GM21717 (cell line): ENCODE data around the gene PHGDH.
"Not testable (repeated sequence)": the region's sequence is repeated elsewhere in the genome, so short reads cannot be mapped to it uniquely, and the experiment has no call there.

Experiments
- ATAC-seq: cut with Tn5 transposase; IDR thresholded peaks from one replicate; pipeline ENCODE4 v1.9.1; 2021; ENCODE audit warnings: mild to moderate bottlenecking, moderate library complexity; ENCODE audit not compliant: unreplicated experiment

Gene PHGDH

DNA sequence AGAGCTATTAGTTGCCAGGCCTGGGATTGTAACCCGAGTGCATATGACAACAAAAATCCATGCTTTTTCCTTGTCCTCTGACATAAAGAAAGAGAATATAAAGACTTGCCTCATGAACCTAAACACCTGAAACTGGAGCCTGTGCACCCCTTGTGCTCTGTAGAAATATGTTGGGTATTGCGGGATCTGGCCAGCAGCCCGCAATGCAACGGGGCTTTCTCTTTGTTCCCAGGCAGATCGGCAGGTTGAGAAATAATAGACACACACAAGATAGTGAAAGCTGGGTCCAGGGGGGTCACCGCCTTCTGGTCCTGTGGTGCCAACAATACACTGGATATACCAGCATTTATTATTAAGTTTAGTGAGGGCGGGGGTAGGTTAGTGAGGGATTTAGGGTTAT lies 74.3 kb downstream of the PHGDH start:
- ATAC-seq: not testable (repeated sequence)

DNA sequence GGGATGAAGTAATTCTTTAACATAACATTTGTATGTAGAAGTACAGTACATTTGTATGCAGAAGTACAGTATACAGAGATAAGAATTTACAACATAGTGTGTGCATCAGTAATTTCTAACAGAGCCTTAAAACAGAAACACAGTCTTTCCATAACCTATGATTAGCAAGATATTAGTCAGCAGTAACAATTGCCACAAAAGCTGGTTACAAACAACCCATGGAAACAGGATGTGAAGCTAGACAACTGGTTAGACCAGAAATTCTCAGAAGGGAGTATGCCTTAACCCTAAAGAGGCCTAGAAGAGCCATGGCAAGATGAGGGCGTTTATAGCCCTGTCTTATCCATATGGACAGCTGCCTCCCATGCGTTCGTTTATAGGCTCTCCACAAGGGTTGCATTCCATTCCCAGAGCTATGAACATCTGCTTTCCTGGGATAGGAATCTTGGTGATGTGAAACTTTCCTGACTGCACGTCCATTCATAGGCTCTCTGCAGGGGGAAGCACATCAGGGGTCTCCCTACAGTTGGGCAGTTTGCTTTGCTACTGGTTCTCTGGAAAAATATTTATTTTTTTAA lies 74.8 kb downstream of the PHGDH start:
- ATAC-seq: not testable (repeated sequence)

DNA sequence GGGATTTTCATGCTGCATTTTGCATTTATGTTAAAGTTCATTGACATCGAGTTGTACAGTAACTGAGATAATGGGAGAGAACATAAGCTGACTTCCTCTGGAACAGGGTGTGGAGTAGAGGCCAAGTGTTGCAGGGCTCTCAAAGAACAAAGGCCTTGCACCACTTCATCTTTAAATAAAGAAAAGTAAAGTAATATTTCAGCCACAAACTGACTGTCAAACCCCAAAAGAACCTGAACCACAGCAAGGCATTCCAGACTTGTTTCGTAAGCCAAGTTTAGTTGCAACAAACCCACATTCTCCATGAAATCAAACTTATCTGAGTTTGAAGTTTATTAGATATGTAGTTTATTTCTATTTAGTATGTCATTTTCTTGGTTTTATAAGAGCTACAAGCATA lies 76.0 kb downstream of the PHGDH start:
- no peak for ATAC-seq

DNA sequence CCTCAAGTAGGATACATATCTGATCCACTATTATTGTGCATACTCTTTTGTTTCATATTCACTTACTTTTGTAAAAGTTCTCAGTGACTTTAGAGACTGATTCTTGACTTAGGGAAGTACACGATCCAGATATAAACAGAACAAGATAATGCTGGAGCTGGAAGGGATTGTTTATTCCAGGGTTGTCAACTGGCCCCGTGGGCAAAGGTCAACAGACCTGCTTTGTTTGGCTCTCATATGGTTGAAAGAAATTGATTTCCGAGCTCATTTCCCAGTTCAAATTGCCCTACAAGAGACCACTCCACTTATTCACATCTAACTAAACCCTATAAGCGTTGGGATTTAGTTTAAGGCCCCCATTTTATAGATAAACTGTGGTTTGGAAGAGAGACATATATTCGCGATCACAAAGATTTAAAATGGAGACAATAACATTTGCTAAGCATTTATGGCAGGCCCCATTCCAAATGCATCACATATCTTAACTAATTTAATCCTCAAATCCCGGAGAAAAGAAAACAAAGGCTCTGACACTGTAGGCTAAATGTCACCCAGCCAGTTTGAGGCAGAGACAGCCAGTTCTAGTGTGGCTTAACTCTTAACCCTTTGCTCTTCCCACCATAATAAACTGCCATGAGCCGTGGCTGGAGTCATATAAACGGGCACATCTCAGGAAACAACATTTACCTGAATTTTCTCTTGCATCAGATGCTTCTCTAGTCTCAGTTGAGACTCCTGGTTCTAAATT lies 78.9 kb downstream of the PHGDH start:
- ATAC-seq: no peak

DNA sequence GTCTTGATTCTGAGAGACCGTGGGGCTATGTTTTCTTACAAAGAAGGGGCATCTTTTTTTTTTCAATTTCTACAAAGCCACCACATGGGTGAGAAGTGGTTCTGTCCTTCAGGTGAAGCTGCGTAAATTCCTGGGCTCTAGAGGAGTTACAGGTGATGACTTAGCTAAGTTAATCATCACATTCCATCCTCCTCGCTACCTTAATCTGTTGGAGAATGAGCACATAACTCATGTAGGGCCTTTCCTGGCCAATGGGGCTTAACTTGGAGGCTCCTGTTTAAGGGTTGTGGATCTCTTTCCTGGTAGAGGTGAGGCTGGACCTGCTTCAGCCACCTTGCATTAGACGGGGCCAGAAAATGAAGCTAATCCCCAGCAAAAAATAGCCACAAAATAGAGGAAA lies 79.6 kb downstream of the PHGDH start:
- no peak for ATAC-seq
